Osteoblast (primary cell): ENCODE data around the gene CD44. TPM values are rescaled to one million over a fixed set of nuclear protein-coding genes. Genes with fewer than 3 reads are reported as not detected.

Source experiments
- DNase-seq: peaks from one replicate; pipeline ENCODE4 v3.0.0; 2011; ENCODE audit warnings: low spot score, mixed read lengths; ENCODE audit not compliant: insufficient read length; ENCODE audit errors: missing footprints
- H2AFZ ChIP-seq: 2 replicates; pipeline ENCODE4 v1.6.0; 2011; ENCODE audit warnings: mild to moderate bottlenecking, low read length
- H3K27ac ChIP-seq: 2 replicates; pipeline ENCODE4 v1.5.1; 2011; ENCODE audit warnings: mild to moderate bottlenecking, low read depth, low read length, moderate library complexity
- H3K27me3 ChIP-seq: 2 replicates; pipeline ENCODE4 v1.6.0; 2012; ENCODE audit warnings: mild to moderate bottlenecking, control low read depth, inconsistent platforms, low read length, moderate library complexity; ENCODE audit not compliant: insufficient read depth
- H3K36me3 ChIP-seq: 2 replicates; pipeline ENCODE4 v1.5.1; 2011; ENCODE audit warnings: mild to moderate bottlenecking, low read length, control low read depth, moderate library complexity; ENCODE audit not compliant: insufficient read depth
- H3K4me1 ChIP-seq: 2 replicates; pipeline ENCODE4 v1.5.1; 2011; ENCODE audit warnings: mild to moderate bottlenecking, low read length, control low read depth, moderate library complexity; ENCODE audit not compliant: insufficient read depth
- H3K4me2 ChIP-seq: 2 replicates; pipeline ENCODE4 v1.6.0; 2011; ENCODE audit warnings: mild to moderate bottlenecking, low read length; ENCODE audit not compliant: insufficient read depth
- H3K4me3 ChIP-seq: fragments of 200-600 bp; sonication (generic); 3 replicates; pipeline ENCODE4 v1.5.1; 2012; ENCODE audit warnings: mild to moderate bottlenecking, low read length, inconsistent platforms; ENCODE audit not compliant: insufficient read depth
- H3K79me2 ChIP-seq: 2 replicates; pipeline ENCODE4 v1.6.0; 2012; ENCODE audit warnings: mild to moderate bottlenecking, low read length, control low read depth, inconsistent platforms; ENCODE audit not compliant: insufficient read depth
- H3K9me3 ChIP-seq: 2 replicates; pipeline ENCODE4 v1.5.1; 2011; ENCODE audit warnings: low read depth, low read length, control low read depth
- H4K20me1 ChIP-seq: 2 replicates; pipeline ENCODE4 v1.6.0; 2012; ENCODE audit warnings: mild to moderate bottlenecking, low read length, control low read depth; ENCODE audit not compliant: insufficient read depth
- CTCF ChIP-seq: IDR thresholded peaks from 2 replicates; pipeline ENCODE4 v1.5.1; 2011; ENCODE audit warnings: mild to moderate bottlenecking, low read depth, low read length, moderate library complexity; ENCODE audit errors: extremely low read depth
- total RNA-seq: library from RNA; depleted of rRNA; stranded (reverse); fragments of >200 nt; gene quantifications from 2 replicates; pipeline ENCODE4 v1.2.3, GENCODE V29; 2012

The CD44 gene
- total RNA-seq, 1 donor, result 238 TPM

- Histone ChIP-seq H3K27ac (no peak overlapping the region), H3K4me3 (no peak overlapping the region), H4K20me1 (no peaks in the 10 kb centered on the region), H3K79me2 (peaks cover 94% of the 10 kb centered on the region), H2AFZ (no peak overlapping the region), H3K9me3 (no peaks in the 10 kb centered on the region), H3K27me3 (no peaks in the 10 kb centered on the region), H3K4me1 (no peaks in the 10 kb centered on the region), H3K4me2 (no peak overlapping the region), H3K36me3 (peaks cover 92% of the 10 kb centered on the region)
- DNase-seq, result no peak
- TF ChIP-seq CTCF, result no peak
Measured at GRCh38 chr11:35200811-35201341, 61.9 kb downstream of the CD44 start.

- H4K20me1 ChIP-seq, result no peaks in the 10 kb centered on the region
- H3K36me3 ChIP-seq, result peaks cover 90% of the 10 kb centered on the region
Measured at GRCh38 chr11:35204614-35205013, 65.6 kb downstream of the CD44 start.

GRCh38 chr11:35206616-35207015 lies 67.6 kb downstream of the CD44 start:
- Histone ChIP-seq H3K36me3 (peaks cover 89% of the 10 kb centered on the region), H3K4me1 (no peaks in the 10 kb centered on the region), H3K9me3 (peaks cover 3% of the 10 kb centered on the region), H2AFZ (no peak overlapping the region), H3K4me3 (no peak overlapping the region), H3K79me2 (peaks cover 78% of the 10 kb centered on the region), H3K4me2 (no peak overlapping the region), H3K27me3 (no peaks in the 10 kb centered on the region), H4K20me1 (no peaks in the 10 kb centered on the region), H3K27ac (no peak overlapping the region)
- no peak for DNase-seq
- TF ChIP-seq CTCF, result no peak

More at GRCh38 chr11:35204614-35205013, 65.6 kb downstream of the CD44 start:
- Histone ChIP-seq H3K27me3 (no peaks in the 10 kb centered on the region), H3K9me3 (no peaks in the 10 kb centered on the region), H3K4me1 (no peaks in the 10 kb centered on the region), H2AFZ (no peak overlapping the region), H3K4me2 (no peak overlapping the region), H3K4me3 (no peak overlapping the region), H3K79me2 (peaks cover 85% of the 10 kb centered on the region), H3K27ac (no peak overlapping the region)
- no peak for DNase-seq
- TF ChIP-seq CTCF, result no peak

GRCh38 chr11:35207471-35208403 lies 68.8 kb downstream of the CD44 start:
- Histone ChIP-seq H3K4me1 (peaks cover 6% of the 10 kb centered on the region), H3K79me2 (peaks cover 67% of the 10 kb centered on the region), H4K20me1 (no peaks in the 10 kb centered on the region), H3K4me2 (no peak overlapping the region), H2AFZ (no peak overlapping the region), H3K36me3 (peaks cover 78% of the 10 kb centered on the region), H3K27ac (no peak overlapping the region), H3K4me3 (no peak overlapping the region), H3K9me3 (peaks cover 3% of the 10 kb centered on the region), H3K27me3 (no peaks in the 10 kb centered on the region)
- no peak for DNase-seq
- no peak for TF ChIP-seq CTCF
